Smooth muscle cell (in vitro differentiated cells): ENCODE results near the gene NTRK3. TPM values are rescaled to one million over a fixed set of nuclear protein-coding genes. Genes with fewer than 3 reads are reported as not detected.

Experiments
- DNase-seq: peaks from one replicate; lab custom pipeline; 2025; ENCODE audit not compliant: unreplicated experiment; lab: John Stamatoyannopoulos, UW
- H2AFZ ChIP-seq: fragments of 200-600 bp; sonication (generic); 2 replicates; pipeline ENCODE4 v1.6.0; 2016; ENCODE audit warnings: antibody characterized with exemption, low read depth, mild to moderate bottlenecking
- H3F3A ChIP-seq: fragments of 200-600 bp; sonication (generic); 2 replicates; pipeline ENCODE4 v1.6.0; 2017; ENCODE audit warnings: antibody characterized with exemption, low read depth
- H3K27ac ChIP-seq: fragments of 200-600 bp; sonication (generic); 2 replicates; pipeline ENCODE4 v1.5.1; 2016; ENCODE audit warnings: low read depth, mild to moderate bottlenecking
- H3K27me3 ChIP-seq: fragments of 200-600 bp; sonication (generic); 2 replicates; pipeline ENCODE4 v1.6.1; 2016; ENCODE audit warnings: low read depth, mild to moderate bottlenecking
- H3K36me3 ChIP-seq: fragments of 200-600 bp; sonication (generic); 2 replicates; pipeline ENCODE4 v1.5.1; 2016; ENCODE audit warnings: low read depth
- H3K4me1 ChIP-seq: fragments of 200-600 bp; sonication (generic); 2 replicates; pipeline ENCODE4 v1.5.1; 2016; ENCODE audit warnings: low read depth
- H3K4me2 ChIP-seq: fragments of 200-600 bp; sonication (generic); 2 replicates; pipeline ENCODE4 v1.6.0; 2016; ENCODE audit warnings: mild to moderate bottlenecking
- H3K4me3 ChIP-seq: fragments of 200-600 bp; sonication (generic); 2 replicates; pipeline ENCODE4 v1.5.1; 2016; ENCODE audit warnings: mild to moderate bottlenecking
- H3K79me2 ChIP-seq: fragments of 200-600 bp; sonication (generic); 2 replicates; pipeline ENCODE4 v1.6.0; 2016; ENCODE audit warnings: low read depth, mild to moderate bottlenecking
- H3K9ac ChIP-seq: fragments of 200-600 bp; sonication (generic); 2 replicates; pipeline ENCODE4 v1.6.0; 2016; ENCODE audit warnings: low read depth
- H3K9me3 ChIP-seq: fragments of 200-600 bp; sonication (generic); replicated peaks from 2 replicates; pipeline ENCODE4 v1.5.1; 2016; ENCODE audit warnings: low read depth
- H4K20me1 ChIP-seq: fragments of 200-600 bp; sonication (generic); 2 replicates; pipeline ENCODE4 v1.6.0; 2016; ENCODE audit warnings: low read depth
- WGBS: methylation state at CpG from one replicate; pipeline ENCODE4 v1.1.7; 2016; ENCODE audit warnings: low lambda C conversion rate; 5-methylcytosine and 5-hydroxymethylcytosine counted together
- polyA plus RNA-seq: library from polyadenylated mRNA; unstranded; fragments of >200 nt; fragmentation: Nextera tagmentation; extraction: Ambion mirVana; gene quantifications from 2 replicates; pipeline ENCODE4 v1.2.1, GENCODE V29; 2016
- total RNA-seq: library from RNA; depleted of rRNA; stranded (reverse); fragments of >200 nt; gene quantifications from 2 replicates; pipeline ENCODE4 v1.2.3, GENCODE V29; 2014
- TF ChIP-seq, protein P1 (sequence below): fragments of 200-600 bp; sonication (generic); IDR thresholded peaks from 2 replicates; pipeline ENCODE4 v1.5.1; 2017; ENCODE audit warnings: borderline replicate concordance, mild to moderate bottlenecking, antibody characterized with exemption; ENCODE audit not compliant: insufficient read depth, poor library complexity, severe bottlenecking

Gene NTRK3
- total and polyA plus RNA-seq, 2 experiments from 2014 or later: 3.3 to 3.5 TPM

DNA sequence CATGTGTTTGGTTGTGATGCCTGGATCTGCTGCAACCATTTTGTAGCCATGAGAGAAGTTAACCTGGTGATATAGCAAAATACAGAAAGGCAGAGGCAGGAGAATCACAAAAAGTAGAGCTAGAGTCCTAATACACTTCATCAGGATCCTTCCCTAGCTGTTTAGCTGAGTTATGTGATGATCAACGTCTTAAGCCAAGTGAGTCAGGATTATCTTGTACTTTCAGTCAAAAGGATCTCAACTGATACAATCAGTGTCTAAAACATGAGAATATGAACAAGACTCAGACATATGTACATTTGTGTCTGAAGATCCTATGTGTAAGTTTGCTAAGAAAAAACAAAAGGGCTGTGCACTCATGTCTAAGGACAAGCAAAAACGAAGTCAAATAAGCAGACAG, 236.9 kb downstream of the NTRK3 start:
- TF ChIP-seq, protein P1, sequence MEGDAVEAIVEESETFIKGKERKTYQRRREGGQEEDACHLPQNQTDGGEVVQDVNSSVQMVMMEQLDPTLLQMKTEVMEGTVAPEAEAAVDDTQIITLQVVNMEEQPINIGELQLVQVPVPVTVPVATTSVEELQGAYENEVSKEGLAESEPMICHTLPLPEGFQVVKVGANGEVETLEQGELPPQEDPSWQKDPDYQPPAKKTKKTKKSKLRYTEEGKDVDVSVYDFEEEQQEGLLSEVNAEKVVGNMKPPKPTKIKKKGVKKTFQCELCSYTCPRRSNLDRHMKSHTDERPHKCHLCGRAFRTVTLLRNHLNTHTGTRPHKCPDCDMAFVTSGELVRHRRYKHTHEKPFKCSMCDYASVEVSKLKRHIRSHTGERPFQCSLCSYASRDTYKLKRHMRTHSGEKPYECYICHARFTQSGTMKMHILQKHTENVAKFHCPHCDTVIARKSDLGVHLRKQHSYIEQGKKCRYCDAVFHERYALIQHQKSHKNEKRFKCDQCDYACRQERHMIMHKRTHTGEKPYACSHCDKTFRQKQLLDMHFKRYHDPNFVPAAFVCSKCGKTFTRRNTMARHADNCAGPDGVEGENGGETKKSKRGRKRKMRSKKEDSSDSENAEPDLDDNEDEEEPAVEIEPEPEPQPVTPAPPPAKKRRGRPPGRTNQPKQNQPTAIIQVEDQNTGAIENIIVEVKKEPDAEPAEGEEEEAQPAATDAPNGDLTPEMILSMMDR: no peak
- H3F3A ChIP-seq: peaks cover 15% of the 10 kb centered on the region
- no peaks in the 10 kb centered on the region for H4K20me1 ChIP-seq
- H3K9me3 ChIP-seq: no peaks in the 10 kb centered on the region
- H2AFZ ChIP-seq: no peak overlapping the region
- H3K27me3 ChIP-seq: no peaks in the 10 kb centered on the region
- H3K9ac ChIP-seq: peak overlapping the region; percentile 60
- peaks cover 14% of the 10 kb centered on the region for H3K4me1 ChIP-seq
- H3K4me2 ChIP-seq: peak overlapping the region; percentile 40
- H3K27ac ChIP-seq: peak overlapping the region; percentile 92
- no peak for DNase-seq
- 49% methylated on average over 2 of the region's 2 CpGs for WGBS
- H3K36me3 ChIP-seq: no peaks in the 10 kb centered on the region
- no peak overlapping the region for H3K4me3 ChIP-seq
- H3K79me2 ChIP-seq: no peaks in the 10 kb centered on the region

GRCh38 chr15:88018869-88019641, 237.5 kb downstream of the NTRK3 start:
- H3K4me1 ChIP-seq: peaks cover 12% of the 10 kb centered on the region
- TF ChIP-seq, protein P1: no peak
- H4K20me1 ChIP-seq: no peaks in the 10 kb centered on the region
- H3K36me3 ChIP-seq: no peaks in the 10 kb centered on the region
- no peak overlapping the region for H2AFZ ChIP-seq
- no peaks in the 10 kb centered on the region for H3K27me3 ChIP-seq
- peak overlapping the region; percentile 40 for H3K4me2 ChIP-seq
- H3K9ac ChIP-seq: peak overlapping the region; percentile 60
- no peaks in the 10 kb centered on the region for H3K9me3 ChIP-seq
- peaks cover 13% of the 10 kb centered on the region for H3F3A ChIP-seq
- DNase-seq: no peak
- no peak overlapping the region for H3K4me3 ChIP-seq
- no peaks in the 10 kb centered on the region for H3K79me2 ChIP-seq
- 14% methylated on average over 1 of the region's 1 CpG for WGBS
- H3K27ac ChIP-seq: peak overlapping the region; percentile 92

GRCh38 chr15:88017753-88018152, 238.8 kb downstream of the NTRK3 start:
- TF ChIP-seq, protein P1: no peak
- Histone ChIP-seq H3K27ac (no peak overlapping the region), H3K4me3 (no peak overlapping the region), H3K36me3 (no peaks in the 10 kb centered on the region), H3K9ac (no peak overlapping the region), H3K9me3 (no peaks in the 10 kb centered on the region), H3K27me3 (no peaks in the 10 kb centered on the region), H2AFZ (no peak overlapping the region), H3K4me2 (peak overlapping the region; percentile 32), H3K4me1 (peaks cover 7% of the 10 kb centered on the region), H3K79me2 (no peaks in the 10 kb centered on the region), H3F3A (peaks cover 7% of the 10 kb centered on the region), H4K20me1 (no peaks in the 10 kb centered on the region)
- no peak for DNase-seq
- WGBS: 77% methylated on average over 4 of the region's 4 CpGs

DNA sequence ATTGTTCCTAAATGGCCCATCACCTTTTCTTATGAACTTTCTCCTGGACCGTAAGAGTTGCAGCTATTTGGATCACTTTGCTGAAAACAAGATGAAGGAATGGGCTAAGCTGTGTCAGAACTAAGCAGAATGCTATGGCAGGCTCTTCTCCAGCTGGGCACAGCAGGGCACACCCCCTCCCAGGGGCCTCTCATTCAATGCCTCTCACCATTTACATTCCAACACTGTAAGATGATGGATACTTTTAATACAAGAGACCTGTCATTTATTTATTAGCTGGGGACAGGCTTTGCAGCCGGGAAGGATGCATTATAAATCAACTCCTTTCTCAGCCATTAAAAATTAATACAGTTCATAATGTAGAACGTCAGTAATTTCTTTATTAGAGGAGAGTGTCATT, 240.1 kb downstream of the NTRK3 start:
- no peak overlapping the region for H3K4me3 ChIP-seq
- TF ChIP-seq, protein P1: no peak
- no peak overlapping the region for H2AFZ ChIP-seq
- no peak overlapping the region for H3K4me2 ChIP-seq
- no peaks in the 10 kb centered on the region for H3K27me3 ChIP-seq
- no peaks in the 10 kb centered on the region for H3K9me3 ChIP-seq
- H3K9ac ChIP-seq: no peak overlapping the region
- H4K20me1 ChIP-seq: no peaks in the 10 kb centered on the region
- H3K36me3 ChIP-seq: no peaks in the 10 kb centered on the region
- 96% methylated on average over 3 of the region's 3 CpGs for WGBS
- H3F3A ChIP-seq: peaks cover 7% of the 10 kb centered on the region
- no peak overlapping the region for H3K27ac ChIP-seq
- peaks cover 7% of the 10 kb centered on the region for H3K4me1 ChIP-seq
- DNase-seq: no peak
- H3K79me2 ChIP-seq: no peaks in the 10 kb centered on the region
